ENCODE measurements around the gene DNAJC5G. TPM values are rescaled to one million over a fixed set of nuclear protein-coding genes. Genes with fewer than 3 reads are reported as not detected.

DNAJC5G gene
- total RNA-seq, 1 experiment from 2014 or later = 0.37 TPM

DNA sequence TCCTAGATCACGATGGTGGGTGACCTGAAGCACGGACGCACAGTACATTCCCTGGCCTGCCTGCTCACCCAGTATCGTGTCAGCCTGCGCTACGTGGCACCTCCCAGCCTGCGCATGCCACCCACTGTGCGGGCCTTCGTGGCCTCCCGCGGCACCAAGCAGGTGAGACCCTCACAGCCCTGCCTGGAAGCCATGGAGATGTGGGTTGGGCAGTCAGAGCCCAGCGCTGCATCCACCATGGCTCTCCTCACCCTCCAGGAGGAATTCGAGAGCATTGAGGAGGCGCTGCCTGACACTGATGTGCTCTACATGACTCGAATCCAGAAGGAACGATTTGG is 32.6 kb upstream of the DNAJC5G start:
- Histone ChIP-seq H3K4ac (ENCODE audit: low read depth, low read length) (no peak overlapping the region), H3K79me1 (ENCODE audit: insufficient read depth, low read depth, low read length, poor library complexity, severe bottlenecking) (no peaks in the 10 kb centered on the region), H2BK120ac (ENCODE audit: low read depth, low read length, poor library complexity, severe bottlenecking) (no peak overlapping the region), H3K9ac (ENCODE audit: extremely low read depth, insufficient read length, low read length) (no peak overlapping the region), H3K4me2 (ENCODE audit: insufficient read depth, insufficient read length, low read length) (no peak overlapping the region), H4K91ac (ENCODE audit: insufficient read length, low read depth, low read length) (no peak overlapping the region), H3K79me2 (ENCODE audit: insufficient read depth, low read length) (no peaks in the 10 kb centered on the region), H3K9me3 (ENCODE audit: control insufficient read depth, low read depth, low read length) (no peaks in the 10 kb centered on the region), H3T11ph (ENCODE audit: low read length) (no peak overlapping the region), H2BK5ac (ENCODE audit: insufficient read length, low read length) (no peak overlapping the region), H2BK12ac (ENCODE audit: insufficient read length, low read depth, low read length) (no peak overlapping the region), H3K18ac (ENCODE audit: insufficient read length, low read depth, low read length) (no peak overlapping the region), H3K4me1 (ENCODE audit: insufficient read depth, low read length) (no peaks in the 10 kb centered on the region), H3K27me3 (ENCODE audit: insufficient read depth, low read length) (no peaks in the 10 kb centered on the region), H3K14ac (ENCODE audit: insufficient read depth, low read length) (no peak overlapping the region), H4K20me1 (ENCODE audit: control insufficient read depth, insufficient read depth, insufficient read length) (no peaks in the 10 kb centered on the region), H3K23me2 (ENCODE audit: insufficient read length, low read depth, low read length, poor library complexity, severe bottlenecking) (no peaks in the 10 kb centered on the region), H2AFZ (ENCODE audit: low read length) (no peak overlapping the region), H3K23ac (ENCODE audit: insufficient read length, low read depth, low read length) (no peak overlapping the region), H4K8ac (replicated peaks; ENCODE audit: insufficient read length, low read depth, low read length) (no peak overlapping the region), H3K27ac (ENCODE audit: insufficient read length, low read depth, low read length) (no peak overlapping the region), H4K5ac (ENCODE audit: insufficient read length, low read depth, low read length) (no peak overlapping the region), H3K56ac (ENCODE audit: insufficient read length, low read depth, low read length) (no peak overlapping the region), H2BK20ac (ENCODE audit: low read depth, low read length, poor library complexity, severe bottlenecking) (no peak overlapping the region), H2BK15ac (ENCODE audit: low read depth, low read length) (no peak overlapping the region), H2AK5ac (ENCODE audit: insufficient read length, low read length) (no peak overlapping the region)
- DNase-seq = no peak
- Mint-ChIP-seq H3K27ac (no peak overlapping the region), H3K36me3 (ENCODE audit: insufficient read depth in 1 of 3, low read depth in 3 of 3) (peaks cover 38 to 76% (median 68%) of the 10 kb centered on the region in 3 experiments), H3K4me3 (no peak overlapping the region), H3K9me3 (no peaks in the 10 kb centered on the region), H3K4me1 (no peaks in the 10 kb centered on the region), H3K27me3 (ENCODE audit: low read depth) (no peaks in the 10 kb centered on the region)
- TF ChIP-seq, protein P1, sequence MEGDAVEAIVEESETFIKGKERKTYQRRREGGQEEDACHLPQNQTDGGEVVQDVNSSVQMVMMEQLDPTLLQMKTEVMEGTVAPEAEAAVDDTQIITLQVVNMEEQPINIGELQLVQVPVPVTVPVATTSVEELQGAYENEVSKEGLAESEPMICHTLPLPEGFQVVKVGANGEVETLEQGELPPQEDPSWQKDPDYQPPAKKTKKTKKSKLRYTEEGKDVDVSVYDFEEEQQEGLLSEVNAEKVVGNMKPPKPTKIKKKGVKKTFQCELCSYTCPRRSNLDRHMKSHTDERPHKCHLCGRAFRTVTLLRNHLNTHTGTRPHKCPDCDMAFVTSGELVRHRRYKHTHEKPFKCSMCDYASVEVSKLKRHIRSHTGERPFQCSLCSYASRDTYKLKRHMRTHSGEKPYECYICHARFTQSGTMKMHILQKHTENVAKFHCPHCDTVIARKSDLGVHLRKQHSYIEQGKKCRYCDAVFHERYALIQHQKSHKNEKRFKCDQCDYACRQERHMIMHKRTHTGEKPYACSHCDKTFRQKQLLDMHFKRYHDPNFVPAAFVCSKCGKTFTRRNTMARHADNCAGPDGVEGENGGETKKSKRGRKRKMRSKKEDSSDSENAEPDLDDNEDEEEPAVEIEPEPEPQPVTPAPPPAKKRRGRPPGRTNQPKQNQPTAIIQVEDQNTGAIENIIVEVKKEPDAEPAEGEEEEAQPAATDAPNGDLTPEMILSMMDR (conservative IDR thresholded peaks at IDR 0.05) = no peak
- WGBS (ENCODE audit: extremely low coverage, insufficient read length, low lambda C conversion rate) = no CpG with 5 or more reads among the region's 16 CpGs
